ENCODE data around the gene PSMD14.

The PSMD14 gene

GRCh38 chr2:161316701-161317100, 8.5 kb downstream of the PSMD14 start:
- DNase-seq: no peak
- Mint-ChIP-seq H3K27ac (no peak overlapping the region), H3K4me1 (no peaks in the 10 kb centered on the region), H3K4me3 (no peak overlapping the region), H3K27me3 (ENCODE audit: low read depth, poor library complexity) (no peaks in the 10 kb centered on the region), H3K9me3 (no peaks in the 10 kb centered on the region), H3K36me3 (ENCODE audit: low read depth) (peaks cover 33% of the 10 kb centered on the region)
- TF ChIP-seq CTCF (IDR thresholded peaks at IDR 0.05): no peak

- Mint-ChIP-seq H3K9me3 (no peaks in the 10 kb centered on the region), H3K4me1 (no peaks in the 10 kb centered on the region), H3K4me3 (no peak overlapping the region), H3K27me3 (ENCODE audit: low read depth, poor library complexity) (no peaks in the 10 kb centered on the region), H3K36me3 (ENCODE audit: low read depth) (peaks cover 44% of the 10 kb centered on the region), H3K27ac (no peak overlapping the region)
- DNase-seq: no peak
- no peak for TF ChIP-seq CTCF (IDR thresholded peaks at IDR 0.05)
Measured at GRCh38 chr2:161321944-161322648, 13.9 kb downstream of the PSMD14 start.

DNA sequence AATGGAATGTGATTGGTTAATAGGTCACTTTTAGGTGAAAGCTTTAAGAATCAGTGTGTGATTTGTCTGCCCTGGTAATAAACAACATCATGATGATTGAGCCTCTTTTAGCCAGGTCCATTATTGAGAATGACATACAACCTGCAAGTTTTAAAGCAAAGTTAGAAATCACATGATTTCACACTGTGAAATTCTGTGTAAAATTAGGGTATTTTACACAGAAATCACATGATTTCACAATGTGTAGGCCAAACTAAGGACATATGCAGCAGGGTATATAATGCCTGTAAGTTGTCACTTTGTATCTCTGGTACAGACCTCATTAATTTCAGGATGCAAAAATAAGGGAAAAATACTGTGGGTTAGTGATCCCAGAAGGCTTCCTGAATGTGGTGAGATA, 16.7 kb downstream of the PSMD14 start:
- no peak for TF ChIP-seq CTCF (IDR thresholded peaks at IDR 0.05)
- Mint-ChIP-seq H3K9me3 (no peaks in the 10 kb centered on the region), H3K36me3 (ENCODE audit: low read depth) (peaks cover 40% of the 10 kb centered on the region), H3K4me1 (no peaks in the 10 kb centered on the region), H3K27me3 (ENCODE audit: low read depth, poor library complexity) (no peaks in the 10 kb centered on the region), H3K4me3 (no peak overlapping the region), H3K27ac (no peak overlapping the region)
- DNase-seq: no peak

- Mint-ChIP-seq H3K4me3 (no peak overlapping the region), H3K27ac (no peak overlapping the region), H3K36me3 (ENCODE audit: low read depth) (peaks cover 26% of the 10 kb centered on the region), H3K9me3 (no peaks in the 10 kb centered on the region), H3K27me3 (ENCODE audit: low read depth, poor library complexity) (no peaks in the 10 kb centered on the region), H3K4me1 (no peaks in the 10 kb centered on the region)
- no peak for TF ChIP-seq CTCF (IDR thresholded peaks at IDR 0.05)
- DNase-seq: no peak
Measured at GRCh38 chr2:161327582-161327981, 19.4 kb downstream of the PSMD14 start.

GRCh38 chr2:161332371-161332967, 24.2 kb downstream of the PSMD14 start:
- H3K27me3 Mint-ChIP-seq (ENCODE audit: low read depth, poor library complexity): peaks cover 3% of the 10 kb centered on the region
- H3K4me1 Mint-ChIP-seq: no peaks in the 10 kb centered on the region
- no peak overlapping the region for H3K27ac Mint-ChIP-seq
- DNase-seq: no peak
- H3K9me3 Mint-ChIP-seq: no peaks in the 10 kb centered on the region
- peaks cover 16% of the 10 kb centered on the region for H3K36me3 Mint-ChIP-seq (ENCODE audit: low read depth)
- TF ChIP-seq CTCF (IDR thresholded peaks at IDR 0.05): no peak
- no peak overlapping the region for H3K4me3 Mint-ChIP-seq

GRCh38 chr2:161335626-161336025, 27.4 kb downstream of the PSMD14 start:
- no peak for TF ChIP-seq CTCF (IDR thresholded peaks at IDR 0.05)
- Mint-ChIP-seq H3K27ac (no peak overlapping the region), H3K9me3 (peaks cover 4% of the 10 kb centered on the region), H3K27me3 (ENCODE audit: low read depth, poor library complexity) (peaks cover 3% of the 10 kb centered on the region), H3K4me1 (no peaks in the 10 kb centered on the region), H3K4me3 (no peak overlapping the region), H3K36me3 (ENCODE audit: low read depth) (peaks cover 33% of the 10 kb centered on the region)
- no peak for DNase-seq
